IMR-90 (cell line): Measurements from ENCODE around the gene GKN1. TPM values are rescaled to one million over a fixed set of nuclear protein-coding genes. Genes with fewer than 3 reads are reported as not detected.

ENCODE experiments used
- ATAC-seq: fragments of 200-7000 bp; cut with Tn5 transposase; 2 replicates; pipeline ENCODE4 v1.9.1; 2020; ENCODE audit warnings: low read depth, mild to moderate bottlenecking, moderate library complexity
- BruUV-seq: library from RNA; stranded (reverse); fragments of 400-500 nt; replicated peaks from 2 replicates; lab custom pipeline; 2021; lab: Mats Ljungman, UMichigan
- CTCF ChIA-PET: fragments of 300-600 bp; formaldehyde crosslinking; extraction: SDS; loops from one replicate; lab custom pipeline; 2021; ENCODE audit warnings: antibody characterized with exemption; lab: Yijun Ruan, JAX
- POLR2A ChIA-PET: fragments of 300-600 bp; sonication (Branson Sonifier 250); formaldehyde crosslinking; loops from one replicate; lab custom pipeline; 2022; ENCODE audit warnings: antibody characterized with exemption; ENCODE audit not compliant: unreplicated experiment; lab: Charles Lee
- DNase-seq: peaks from one replicate; pipeline ENCODE4 v3.0.0; 2013
- H2AFZ ChIP-seq: replicated peaks from 2 replicates; pipeline ENCODE3; 2013; ENCODE audit warnings: low read length, mild to moderate bottlenecking; ENCODE audit not compliant: poor library complexity
- H2AK5ac ChIP-seq: 2 replicates; pipeline ENCODE4 v1.6.1; 2013; ENCODE audit warnings: low read depth, low read length, inconsistent platforms
- H2AK9ac ChIP-seq: replicated peaks from 2 replicates; pipeline ENCODE3; 2013; ENCODE audit warnings: mild to moderate bottlenecking, low read depth, low read length, moderate library complexity; ENCODE audit not compliant: poor library complexity
- H2BK120ac ChIP-seq: 2 replicates; pipeline ENCODE4 v1.6.1; 2013; ENCODE audit warnings: low read depth, low read length, inconsistent platforms
- H2BK15ac ChIP-seq: 3 replicates; pipeline ENCODE4 v1.6.1; 2013; ENCODE audit warnings: low read depth, low read length, inconsistent platforms
- H2BK20ac ChIP-seq: 2 replicates; pipeline ENCODE4 v1.6.1; 2013; ENCODE audit warnings: low read depth, mild to moderate bottlenecking, inconsistent platforms, low read length, moderate library complexity
- H2BK5ac ChIP-seq: 2 replicates; pipeline ENCODE4 v1.6.1; 2013; ENCODE audit warnings: mild to moderate bottlenecking, low read depth, low read length, inconsistent platforms; ENCODE audit not compliant: poor library complexity, severe bottlenecking
- H3K14ac ChIP-seq: replicated peaks from 2 replicates; pipeline ENCODE4 v1.6.1; 2013; ENCODE audit warnings: low read depth, low read length, inconsistent platforms
- H3K18ac ChIP-seq: 2 replicates; pipeline ENCODE4 v1.6.1; 2013; ENCODE audit warnings: low read depth, low read length, control low read depth
- H3K23ac ChIP-seq: 2 replicates; pipeline ENCODE4 v1.6.1; 2013; ENCODE audit warnings: low read depth, low read length, inconsistent platforms
- H3K27ac ChIP-seq: 2 replicates; pipeline ENCODE4 v1.5.1; 2013; ENCODE audit warnings: mild to moderate bottlenecking, control low read depth, low read length; ENCODE audit not compliant: insufficient read depth
- H3K27me3 ChIP-seq: 2 replicates; pipeline ENCODE4 v1.6.1; 2013; ENCODE audit warnings: low read length; ENCODE audit not compliant: control insufficient read depth, insufficient read depth
- H3K36me3 ChIP-seq: 2 replicates; pipeline ENCODE4 v1.6.1; 2013; ENCODE audit warnings: low read length, mixed read lengths; ENCODE audit not compliant: control insufficient read depth, insufficient read depth
- H3K4ac ChIP-seq: 2 replicates; pipeline ENCODE4 v1.6.1; 2013; ENCODE audit warnings: low read depth, low read length, inconsistent platforms
- H3K4me1 ChIP-seq: 2 replicates; pipeline ENCODE4 v1.6.1; 2013; ENCODE audit warnings: low read length, mixed read lengths; ENCODE audit not compliant: control insufficient read depth, insufficient read depth
- H3K4me2 ChIP-seq: 2 replicates; pipeline ENCODE4 v1.6.1; 2013; ENCODE audit warnings: low read depth, mild to moderate bottlenecking, control low read depth, low read length, moderate library complexity
- H3K4me3 ChIP-seq: 2 replicates; pipeline ENCODE4 v1.5.1; 2013; ENCODE audit warnings: low read depth, mild to moderate bottlenecking, control low read depth, low read length, moderate library complexity; ENCODE audit not compliant: insufficient read depth
- H3K56ac ChIP-seq: 2 replicates; pipeline ENCODE4 v1.6.1; 2013; ENCODE audit warnings: low read length, inconsistent platforms; ENCODE audit not compliant: insufficient read depth; ENCODE audit errors: extremely low read depth
- H3K79me1 ChIP-seq, 2 experiments: 2 replicates each; pipeline ENCODE4 v1.6.1; 2013; ENCODE audit warnings: low read length in 2 of 2, inconsistent platforms in 1 of 2, low read depth in 1 of 2
- H3K9ac ChIP-seq: 2 replicates; pipeline ENCODE4 v1.6.1; 2013; ENCODE audit warnings: low read depth, low read length, control low read depth
- H3K9me1 ChIP-seq: 2 replicates; pipeline ENCODE4 v1.6.1; 2013; ENCODE audit warnings: low read length, inconsistent platforms; ENCODE audit not compliant: insufficient read depth
- H3K9me3 ChIP-seq: 2 replicates; pipeline ENCODE4 v1.6.1; 2013; ENCODE audit warnings: low read length; ENCODE audit not compliant: control insufficient read depth, insufficient read depth
- H4K20me1 ChIP-seq: 2 replicates; pipeline ENCODE4 v1.6.1; 2013; ENCODE audit warnings: low read length, inconsistent platforms; ENCODE audit not compliant: insufficient read depth
- H4K5ac ChIP-seq: 2 replicates; pipeline ENCODE4 v1.6.1; 2013; ENCODE audit warnings: mild to moderate bottlenecking, low read depth, low read length, control low read depth
- H4K8ac ChIP-seq, 2 experiments: 2 replicates each; pipeline ENCODE4 v1.6.1; 2013; ENCODE audit warnings: low read depth in 2 of 2, low read length in 2 of 2, control low read depth in 1 of 2, inconsistent platforms in 1 of 2
- H4K91ac ChIP-seq: 2 replicates; pipeline ENCODE4 v1.6.1; 2013; ENCODE audit warnings: low read depth, low read length, inconsistent platforms; ENCODE audit not compliant: insufficient read depth
- POLR2A ChIP-seq: IDR thresholded peaks from 2 replicates; pipeline ENCODE4 v1.6.1; 2012; ENCODE audit warnings: mild to moderate bottlenecking, low read depth, low read length
- SMC3 ChIP-seq: fragments of 150-350 bp; IDR thresholded peaks from 2 replicates; pipeline ENCODE4 v1.6.1; 2016; ENCODE audit warnings: low read depth, mild to moderate bottlenecking, antibody characterized with exemption, low read length, moderate library complexity
- WGBS, 2 experiments: methylation state at CpG; one replicate each; pipeline versions ENCODE4 v1.1.5 to v1.1.7; 2013; ENCODE audit warnings: missing lambda C conversion rate in 2 of 2; ENCODE audit not compliant: insufficient read length in 1 of 2; ENCODE audit errors: extremely low coverage in 2 of 2; 5-methylcytosine and 5-hydroxymethylcytosine counted together
- dilution Hi-C: fragments of 300-500 bp; cut with HindIII; formaldehyde crosslinking; loops from one replicate; pipeline ENCODE4 v1.14.3; 2018; ENCODE audit warnings: low sequenced_read_pairs; ENCODE audit not compliant: unreplicated experiment
- in situ Hi-C: fragments of 300-500 bp; cut with MboI; formaldehyde crosslinking; loops from 3 replicates; pipeline ENCODE4 v1.14.3; 2019; ENCODE audit warnings: low sequenced_read_pairs, inconsistent platforms, mixed read lengths
- intact Hi-C: fragments of 100-400 bp; cut with micrococcal nuclease; formaldehyde crosslinking; loops from 2 replicates; pipeline ENCODE4 v1.10.0; 2022
- polyA plus RNA-seq, 3 experiments: library from polyadenylated mRNA; depleted of rRNA; stranded (reverse); fragments of >200 nt; gene quantifications; 2 replicates each; pipeline ENCODE4 v1.2.3, GENCODE V29; 2012; ENCODE audit warnings: low replicate concordance in 1 of 3
- total RNA-seq: library from RNA; depleted of rRNA; stranded (reverse); fragments of >200 nt; gene quantifications from 2 replicates; pipeline ENCODE4 v1.2.3, GENCODE V29; 2012
- TF ChIP-seq, protein P1 (sequence below): fragments of 150-350 bp; IDR thresholded peaks from 2 replicates; pipeline ENCODE4 v1.6.1; 2016; ENCODE audit warnings: low read depth, mild to moderate bottlenecking, low read length, moderate library complexity, borderline replicate concordance

GKN1 gene
- total and polyA plus RNA-seq, 2 of the 4 experiments (the other 2 are of a cell fraction), result not detected

DNA sequence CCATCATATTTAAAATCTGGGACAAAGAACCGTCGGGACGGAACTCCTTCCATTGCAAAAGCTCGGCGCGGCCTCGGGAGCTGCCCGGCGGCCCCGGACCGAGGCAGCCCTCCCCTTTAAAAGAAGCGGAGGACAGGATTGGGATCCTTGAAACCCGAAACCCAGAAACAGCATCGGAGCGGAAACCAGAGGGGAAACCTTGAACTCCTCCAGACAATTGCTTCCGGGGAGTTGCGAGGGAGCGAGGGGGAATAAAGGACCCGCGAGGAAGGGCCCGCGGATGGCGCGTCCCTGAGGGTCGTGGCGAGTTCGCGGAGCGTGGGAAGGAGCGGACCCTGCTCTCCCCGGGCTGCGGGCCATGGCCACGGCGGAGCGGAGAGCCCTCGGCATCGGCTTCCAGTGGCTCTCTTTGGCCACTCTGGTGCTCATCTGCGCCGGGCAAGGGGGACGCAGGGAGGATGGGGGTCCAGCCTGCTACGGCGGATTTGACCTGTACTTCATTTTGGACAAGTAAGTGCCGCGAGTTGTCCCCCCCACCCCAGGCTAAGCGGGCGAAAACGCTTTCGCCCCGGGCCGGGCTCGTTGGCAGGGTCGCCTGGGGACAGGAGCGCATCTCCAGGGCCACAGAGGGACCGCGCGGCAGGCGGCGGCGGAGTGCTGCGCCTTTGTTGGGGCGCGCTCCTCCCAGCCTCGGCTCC is 38.9 kb downstream of the GKN1 start, which contains the start of gene ANTXR1:
TSS of gene ANTXR1 (plus strand) at position 38 of the 698 bp plus-strand sequence. CDS start at position 359, 321 bp downstream.
- H4K5ac ChIP-seq, result peak within 1 kb of the TSS; percentile 97
- no peaks in the 10 kb centered on the region for H3K9me3 ChIP-seq
- TF ChIP-seq, protein P1, sequence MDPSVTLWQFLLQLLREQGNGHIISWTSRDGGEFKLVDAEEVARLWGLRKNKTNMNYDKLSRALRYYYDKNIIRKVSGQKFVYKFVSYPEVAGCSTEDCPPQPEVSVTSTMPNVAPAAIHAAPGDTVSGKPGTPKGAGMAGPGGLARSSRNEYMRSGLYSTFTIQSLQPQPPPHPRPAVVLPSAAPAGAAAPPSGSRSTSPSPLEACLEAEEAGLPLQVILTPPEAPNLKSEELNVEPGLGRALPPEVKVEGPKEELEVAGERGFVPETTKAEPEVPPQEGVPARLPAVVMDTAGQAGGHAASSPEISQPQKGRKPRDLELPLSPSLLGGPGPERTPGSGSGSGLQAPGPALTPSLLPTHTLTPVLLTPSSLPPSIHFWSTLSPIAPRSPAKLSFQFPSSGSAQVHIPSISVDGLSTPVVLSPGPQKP, result no peak
- TF ChIP-seq POLR2A (peak; percentile 53), SMC3 (0 out of 2 replicates have a peak, but pooled peaks have one; percentile 1)
- peak within 1 kb of the TSS; percentile 99 for H3K4me3 ChIP-seq
- CTCF ChIA-PET, result interaction anchor here (0.6 to 1.0 kb wide), 9 partner anchors 11 to 293 kb away, joined by 3 to 4 read pairs (median 3); no protein-coding TSS in a partner anchor
- H3K14ac ChIP-seq, result peak within 1 kb of the TSS; percentile 92
- peaks cover 15% of the 10 kb centered on the region for H3K9me1 ChIP-seq
- WGBS, 2 experiments, result 1% methylated on average over 28 of the region's 63 CpGs; no CpG with 5 or more reads in 1 of the 2 experiments
- intact Hi-C loops, result loop anchor here (1.0 to 10.0 kb wide), 4 partner anchors 70 to 698 kb away; partner anchors contain the start of genes APLF and FBXO48
- H2AK5ac ChIP-seq, result peak within 1 kb of the TSS; percentile 69
- ATAC-seq, result peak; percentile 74
- TSS peak; percentile 76 for BruUV-seq
- POLR2A ChIA-PET, result interaction anchor here (0.5 kb wide), 1 partner anchor 66 kb away, joined by 3 read pairs; no protein-coding TSS in a partner anchor
- H3K4me1 ChIP-seq, result peaks cover 5% of the 10 kb centered on the region
- dilution Hi-C loops, result loop anchor here (25.0 kb wide), 1 partner anchor 299 kb away; no protein-coding TSS in a partner anchor
- peak within 1 kb of the TSS; percentile 82 for H3K4me2 ChIP-seq
- peak within 1 kb of the TSS; percentile 65 for H2AK9ac ChIP-seq
- in situ Hi-C loops, result loop anchor here (5.0 to 10.0 kb wide), 2 partner anchors 162 to 294 kb away; no protein-coding TSS in a partner anchor
- H3K79me1 ChIP-seq, result peaks cover 20 to 34% of the 10 kb centered on the region in 2 experiments
- H4K91ac ChIP-seq, result peak within 1 kb of the TSS; percentile 89
- peaks cover 6% of the 10 kb centered on the region for H3K36me3 ChIP-seq
- peak within 1 kb of the TSS; percentile 74 for H3K56ac ChIP-seq
- peak within 1 kb of the TSS; percentile 89 for H3K27ac ChIP-seq
- peak within 1 kb of the TSS; percentile 94 for H3K23ac ChIP-seq
- H4K20me1 ChIP-seq, result peaks cover 22% of the 10 kb centered on the region
- H3K4ac ChIP-seq, result peak within 1 kb of the TSS; percentile 89
- peak; percentile 78 for DNase-seq
- peak within 1 kb of the TSS; percentile 98 for H3K18ac ChIP-seq
- H3K9ac ChIP-seq, result peak within 1 kb of the TSS; percentile 100
- H2BK20ac ChIP-seq, result peak within 1 kb of the TSS; percentile 58; the same call in 1 of the 2 replicates
- peak within 1 kb of the TSS; percentile 67 to 94 for H4K8ac ChIP-seq
- peak within 1 kb of the TSS; percentile 85 for H2BK120ac ChIP-seq
- peak within 1 kb of the TSS; percentile 77 for H2BK5ac ChIP-seq
- peak within 1 kb of the TSS; percentile 97 for H2AFZ ChIP-seq
- H3K27me3 ChIP-seq, result no peaks in the 10 kb centered on the region
- peak within 1 kb of the TSS; percentile 90; the same call in 2 of the 3 replicates for H2BK15ac ChIP-seq
